GM06990 (cell line): ENCODE measurements around the gene ANKRD63.

Experiments used
- DNase-seq: peaks from one replicate; pipeline ENCODE4 v3.0.0-alpha.2; 2011; ENCODE audit not compliant: insufficient read length; ENCODE audit errors: extremely low read depth
- H3K27me3 ChIP-seq: replicated peaks from 2 replicates; pipeline ENCODE4 v1.6.0; 2011; ENCODE audit warnings: low read length; ENCODE audit not compliant: control insufficient read depth, insufficient read depth
- H3K36me3 ChIP-seq: 2 replicates; pipeline ENCODE4 v1.5.1; 2011; ENCODE audit warnings: low read length; ENCODE audit not compliant: control insufficient read depth, insufficient read depth
- H3K4me3 ChIP-seq: replicated peaks from 2 replicates; pipeline ENCODE4 v1.5.1; 2011; ENCODE audit warnings: low read depth, mild to moderate bottlenecking, control low read depth, low read length
- TF ChIP-seq, protein P1 (sequence below): IDR thresholded peaks from 2 replicates; pipeline ENCODE4 v1.5.1; 2011; ENCODE audit warnings: low read length, control low read depth, mild to moderate bottlenecking, inconsistent platforms; ENCODE audit not compliant: insufficient read depth, poor library complexity, severe bottlenecking

ANKRD63 gene

DNA sequence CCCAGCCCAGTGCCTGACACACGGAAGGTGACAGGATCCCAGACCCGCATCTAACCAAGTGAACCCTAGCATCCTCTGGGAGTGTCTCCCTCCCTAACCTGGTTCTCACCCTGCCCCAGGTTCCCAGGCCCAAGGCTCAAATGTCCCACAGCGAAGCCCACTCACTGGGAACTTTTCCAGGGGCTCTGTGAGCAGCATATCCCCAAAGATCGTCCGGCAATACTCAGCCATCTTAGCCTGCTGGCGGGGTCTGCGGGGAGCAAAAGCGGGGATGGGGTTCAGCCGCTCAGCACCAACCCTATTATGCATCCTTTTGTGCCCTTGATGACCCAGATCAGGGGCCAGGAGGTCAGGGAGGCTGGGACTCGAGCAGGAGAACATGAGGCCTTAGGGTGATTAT is 14.5 kb upstream of the ANKRD63 start:
- TF ChIP-seq, protein P1, sequence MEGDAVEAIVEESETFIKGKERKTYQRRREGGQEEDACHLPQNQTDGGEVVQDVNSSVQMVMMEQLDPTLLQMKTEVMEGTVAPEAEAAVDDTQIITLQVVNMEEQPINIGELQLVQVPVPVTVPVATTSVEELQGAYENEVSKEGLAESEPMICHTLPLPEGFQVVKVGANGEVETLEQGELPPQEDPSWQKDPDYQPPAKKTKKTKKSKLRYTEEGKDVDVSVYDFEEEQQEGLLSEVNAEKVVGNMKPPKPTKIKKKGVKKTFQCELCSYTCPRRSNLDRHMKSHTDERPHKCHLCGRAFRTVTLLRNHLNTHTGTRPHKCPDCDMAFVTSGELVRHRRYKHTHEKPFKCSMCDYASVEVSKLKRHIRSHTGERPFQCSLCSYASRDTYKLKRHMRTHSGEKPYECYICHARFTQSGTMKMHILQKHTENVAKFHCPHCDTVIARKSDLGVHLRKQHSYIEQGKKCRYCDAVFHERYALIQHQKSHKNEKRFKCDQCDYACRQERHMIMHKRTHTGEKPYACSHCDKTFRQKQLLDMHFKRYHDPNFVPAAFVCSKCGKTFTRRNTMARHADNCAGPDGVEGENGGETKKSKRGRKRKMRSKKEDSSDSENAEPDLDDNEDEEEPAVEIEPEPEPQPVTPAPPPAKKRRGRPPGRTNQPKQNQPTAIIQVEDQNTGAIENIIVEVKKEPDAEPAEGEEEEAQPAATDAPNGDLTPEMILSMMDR: no peak
- H3K4me3 ChIP-seq: no peak overlapping the region
- no peak for DNase-seq
- H3K27me3 ChIP-seq: no peaks in the 10 kb centered on the region
- H3K36me3 ChIP-seq: no peaks in the 10 kb centered on the region; the same call in none of the 2 replicates

DNA sequence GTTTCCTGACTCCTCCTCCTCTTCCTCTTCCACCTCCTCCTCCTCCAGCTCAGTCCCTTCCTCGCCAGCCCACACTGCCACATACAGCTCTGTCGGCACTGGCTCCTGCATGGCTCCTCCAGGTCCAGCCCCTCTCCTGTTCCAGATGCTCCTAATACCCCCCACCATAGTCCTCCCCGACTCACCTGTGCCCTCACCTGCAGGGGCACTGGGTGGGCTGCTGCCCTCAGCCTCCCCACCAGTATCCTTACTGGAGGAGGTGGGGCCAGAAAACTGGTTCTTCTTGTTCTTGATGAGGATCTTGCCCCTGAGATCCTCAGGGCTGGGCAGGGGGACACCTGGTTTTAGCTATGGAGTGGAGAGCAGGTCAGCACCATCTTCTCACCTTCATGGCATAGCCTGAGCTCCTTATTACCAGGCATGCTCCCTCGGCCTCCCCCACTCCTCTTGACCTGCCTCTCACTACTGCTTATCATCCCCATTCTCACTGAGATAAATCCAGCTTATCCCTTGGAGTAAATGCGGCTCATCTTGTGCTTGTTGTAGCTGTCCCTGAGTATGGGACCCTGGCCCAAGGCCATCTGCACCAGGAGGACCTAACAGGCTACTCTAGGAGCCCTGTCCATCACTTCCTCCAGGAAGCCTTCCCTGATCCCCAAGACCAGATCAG is 13.8 kb upstream of the ANKRD63 start:
- Histone ChIP-seq H3K27me3 (no peaks in the 10 kb centered on the region), H3K4me3 (no peak overlapping the region), H3K36me3 (no peaks in the 10 kb centered on the region; the same call in none of the 2 replicates)
- TF ChIP-seq, protein P1: no peak
- no peak for DNase-seq

DNA sequence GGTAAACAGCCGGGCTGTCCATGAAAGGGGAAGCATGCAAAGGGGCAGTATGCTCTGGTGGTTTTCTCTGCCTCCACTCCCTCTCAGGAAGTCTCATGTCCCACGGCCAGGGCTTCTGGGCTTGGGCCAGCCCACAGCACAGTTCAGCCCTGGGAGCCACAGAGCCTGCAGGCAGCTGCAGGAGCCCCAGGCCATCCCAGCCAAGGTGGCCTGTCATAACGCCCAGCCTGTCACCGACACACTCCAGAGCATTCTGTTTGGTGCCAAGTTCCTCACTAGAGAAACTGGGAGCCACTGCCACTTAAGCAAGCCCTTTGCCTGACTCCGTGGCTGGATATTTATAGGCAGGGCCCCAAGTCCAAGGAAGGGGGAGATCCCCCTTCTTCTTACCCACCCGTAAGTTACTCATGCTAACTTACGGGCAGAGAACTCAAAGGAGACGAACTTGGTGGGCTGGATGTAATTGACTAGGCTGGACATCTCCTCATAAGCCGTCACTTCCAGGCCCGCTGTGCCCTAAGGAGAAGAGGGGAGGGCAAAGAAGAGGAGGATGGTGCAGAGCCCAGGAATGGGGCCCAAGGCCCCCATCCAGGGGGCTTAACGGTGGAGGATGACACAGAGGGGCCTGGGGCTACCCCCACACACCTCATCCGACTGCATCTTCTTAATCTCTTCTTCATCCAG is 13.2 kb upstream of the ANKRD63 start:
- Histone ChIP-seq H3K27me3 (no peaks in the 10 kb centered on the region), H3K36me3 (no peaks in the 10 kb centered on the region; the same call in none of the 2 replicates), H3K4me3 (no peak overlapping the region)
- no peak for DNase-seq
- TF ChIP-seq, protein P1: no peak

DNA sequence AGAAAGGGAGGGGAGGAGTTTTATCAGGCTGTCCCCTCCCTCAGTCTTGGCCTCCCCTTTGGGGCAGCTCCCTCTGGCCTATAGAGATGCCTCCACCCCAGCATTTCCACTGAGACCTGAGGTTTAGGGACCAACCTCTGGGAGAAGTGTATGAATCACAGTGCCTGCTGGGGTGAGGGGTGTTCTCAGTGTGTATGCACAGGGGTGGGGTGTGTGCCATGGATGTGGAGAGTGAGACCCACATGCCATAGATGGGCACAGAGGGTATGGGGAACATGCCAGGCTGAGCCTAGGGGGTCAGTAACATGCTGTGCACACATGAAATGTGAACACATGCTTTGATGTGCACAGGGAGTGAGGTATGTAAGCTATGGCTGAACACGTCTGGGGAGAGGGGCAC is 12.4 kb upstream of the ANKRD63 start:
- TF ChIP-seq, protein P1: no peak
- no peaks in the 10 kb centered on the region for H3K27me3 ChIP-seq
- H3K36me3 ChIP-seq: no peaks in the 10 kb centered on the region; the same call in 1 of the 2 replicates
- H3K4me3 ChIP-seq: no peak overlapping the region
- DNase-seq: no peak

DNA sequence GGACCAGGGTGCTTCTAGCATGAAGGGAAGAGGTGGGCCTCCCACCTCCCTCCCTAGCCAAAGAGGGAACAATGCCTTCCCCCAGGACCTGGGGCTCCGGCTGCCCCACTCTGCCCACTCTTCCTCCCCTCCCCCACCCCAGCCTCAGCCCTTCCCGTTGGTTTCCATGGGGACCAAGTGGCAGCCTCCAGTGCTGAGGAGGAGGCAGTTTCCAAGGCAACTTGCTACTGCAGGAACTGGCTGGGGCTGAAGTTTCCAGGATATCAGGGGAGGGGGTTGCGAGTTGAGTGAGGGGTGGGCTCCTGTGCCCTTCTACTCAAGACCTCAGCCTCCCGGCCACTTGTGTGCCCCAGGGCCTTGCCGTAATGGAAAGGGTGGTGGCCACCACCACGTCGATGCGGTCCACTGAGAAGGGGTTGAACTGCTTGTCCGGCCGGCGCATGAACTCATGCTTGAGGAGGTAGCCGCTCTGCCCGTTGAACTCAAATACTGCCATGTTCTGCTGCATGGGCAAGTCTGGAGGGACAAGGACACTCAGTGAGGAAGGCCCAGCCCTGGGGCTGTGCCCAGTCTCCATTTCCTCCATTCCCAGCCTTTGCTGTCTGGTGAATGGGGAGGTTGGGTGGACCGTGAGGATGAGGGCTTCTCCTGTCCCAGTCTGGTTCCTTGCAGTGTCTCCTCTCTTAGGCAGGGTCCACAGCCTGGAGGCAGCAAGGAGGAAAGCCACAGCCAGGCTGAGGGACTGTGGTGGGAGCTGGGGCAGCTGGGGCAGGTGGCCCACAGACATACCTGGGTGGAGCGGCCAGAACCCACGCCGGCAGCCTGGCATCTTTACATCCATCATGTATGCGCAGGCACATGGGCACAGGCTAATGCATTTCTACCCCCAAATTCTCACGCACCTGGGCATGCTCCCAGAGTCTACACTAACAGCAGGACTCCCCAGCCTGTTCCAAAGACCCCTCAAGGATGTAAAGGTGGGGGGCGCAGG is 11.3 kb upstream of the ANKRD63 start:
- TF ChIP-seq, protein P1: no peak
- Histone ChIP-seq H3K36me3 (peaks cover 1% of the 10 kb centered on the region), H3K27me3 (no peaks in the 10 kb centered on the region), H3K4me3 (no peak overlapping the region)
- DNase-seq: no peak
